IPS DF 4.7 (cell line): ENCODE results near the gene FOXM1.
"Not testable (repeated sequence)": the region's sequence is repeated elsewhere in the genome, so short reads cannot be mapped to it uniquely, and the experiment has no call there.

ENCODE experiments used
- DNase-seq: peaks from one replicate; pipeline ENCODE4 v3.0.0-alpha.2; 2013; ENCODE audit warnings: low spot score; ENCODE audit errors: extremely low read depth

FOXM1 gene

DNA sequence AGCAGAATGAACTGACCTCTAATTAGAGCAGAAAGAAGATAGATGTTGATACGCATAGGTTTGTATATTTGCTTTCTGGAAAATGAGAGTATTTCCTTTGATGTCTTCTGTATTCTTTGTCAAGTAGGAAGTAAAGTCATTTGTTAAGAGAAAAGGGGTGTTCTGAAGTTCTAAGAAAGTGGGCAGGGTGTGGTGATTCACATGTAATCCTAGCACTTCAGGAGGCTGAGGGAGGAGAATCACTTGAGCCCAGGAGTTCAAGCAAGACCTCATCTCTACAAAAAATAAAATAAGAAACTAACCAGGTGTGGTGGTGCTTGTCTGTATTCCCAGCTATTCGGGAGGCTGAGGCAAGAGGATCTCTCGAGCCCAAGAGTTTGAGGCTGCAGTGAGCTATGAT, 2.9 kb upstream of the FOXM1 start:
- DNase-seq = no peak

GRCh38 chr12:2877953-2878732, 1.2 kb upstream of the FOXM1 start:
- no peak for DNase-seq

DNA sequence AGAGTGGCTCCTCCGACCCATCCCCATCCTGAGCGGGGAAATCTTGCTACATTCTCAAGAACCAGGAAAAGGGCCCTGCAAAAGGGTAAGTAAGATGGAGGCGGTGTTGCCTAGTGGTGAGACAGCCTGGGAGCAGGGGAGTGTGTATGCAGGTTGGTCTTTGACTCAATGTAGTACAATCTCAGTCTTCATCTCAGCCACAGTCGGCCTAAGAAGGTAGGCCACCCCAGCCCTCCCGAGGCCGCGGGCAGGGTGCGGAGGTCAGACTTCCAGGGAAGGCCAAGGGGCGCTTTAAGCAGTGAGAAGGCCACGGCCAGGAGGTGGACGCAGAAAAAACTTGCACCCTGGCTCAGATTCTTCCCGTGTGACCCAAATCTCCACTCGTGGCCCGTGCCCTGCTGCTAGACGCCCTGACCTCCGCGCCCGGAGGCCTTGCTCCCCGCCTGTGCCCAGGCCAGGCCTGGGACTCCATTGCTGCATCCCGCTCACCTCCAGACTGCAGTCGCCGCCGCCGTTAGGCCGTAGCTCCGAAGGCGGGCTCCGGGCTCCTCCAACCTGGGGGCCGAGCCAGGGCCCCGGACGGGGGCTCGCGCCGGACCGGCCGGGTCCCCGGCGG, 435 bp downstream of the FOXM1 start:
- DNase-seq = no peak

- not testable (repeated sequence) for DNase-seq
Measured at GRCh38 chr12:2868986-2869632, 7.9 kb downstream of the FOXM1 start.

DNA sequence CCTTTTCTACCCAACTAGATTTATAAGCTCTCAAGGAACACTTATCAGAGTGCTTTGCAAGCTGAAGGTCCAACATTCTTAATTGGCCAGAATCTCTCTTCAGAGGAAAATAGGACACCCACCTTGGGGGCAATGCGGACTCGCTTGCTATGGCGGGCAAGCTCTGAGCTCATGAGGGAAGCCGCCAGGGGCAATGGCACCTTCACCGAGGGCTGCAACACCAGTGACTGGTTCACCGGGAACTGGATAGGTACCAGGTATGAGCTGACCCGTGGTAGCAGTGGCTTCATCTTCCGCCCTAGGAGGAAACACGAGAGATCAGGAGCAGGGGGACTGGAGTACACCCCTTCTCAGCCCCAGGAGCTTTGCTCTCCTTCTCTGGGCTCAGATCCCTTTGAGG, 12.8 kb downstream of the FOXM1 start:
- no peak for DNase-seq

GRCh38 chr12:2863402-2863801, 13.6 kb downstream of the FOXM1 start:
- not testable (repeated sequence) for DNase-seq

GRCh38 chr12:2862876-2863275, 14.1 kb downstream of the FOXM1 start:
- no peak for DNase-seq

- no peak for DNase-seq
Measured at GRCh38 chr12:2860170-2860569, 16.8 kb downstream of the FOXM1 start.

GRCh38 chr12:2858944-2859421, 18.0 kb downstream of the FOXM1 start:
- DNase-seq = no peak

DNA sequence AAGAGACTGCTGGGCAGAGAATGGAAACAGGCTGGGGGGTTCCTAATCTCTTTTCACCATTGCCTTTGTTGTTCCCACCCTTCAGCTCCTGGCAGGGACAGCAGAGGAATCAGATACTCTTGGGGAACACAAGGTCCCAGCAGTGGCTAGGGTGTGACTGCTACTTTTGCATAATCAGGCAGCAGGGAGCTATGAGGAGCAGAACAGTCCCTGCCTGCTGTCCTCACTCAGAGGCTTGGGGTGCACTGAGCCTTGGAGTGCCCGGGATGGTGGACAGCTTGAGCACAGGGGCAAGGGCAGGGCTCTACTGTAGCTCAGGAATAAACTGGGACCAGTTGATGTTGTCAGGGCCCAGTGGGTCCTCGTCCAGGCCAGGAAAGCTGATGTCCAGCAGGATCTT, 18.6 kb downstream of the FOXM1 start:
- DNase-seq = no peak

DNA sequence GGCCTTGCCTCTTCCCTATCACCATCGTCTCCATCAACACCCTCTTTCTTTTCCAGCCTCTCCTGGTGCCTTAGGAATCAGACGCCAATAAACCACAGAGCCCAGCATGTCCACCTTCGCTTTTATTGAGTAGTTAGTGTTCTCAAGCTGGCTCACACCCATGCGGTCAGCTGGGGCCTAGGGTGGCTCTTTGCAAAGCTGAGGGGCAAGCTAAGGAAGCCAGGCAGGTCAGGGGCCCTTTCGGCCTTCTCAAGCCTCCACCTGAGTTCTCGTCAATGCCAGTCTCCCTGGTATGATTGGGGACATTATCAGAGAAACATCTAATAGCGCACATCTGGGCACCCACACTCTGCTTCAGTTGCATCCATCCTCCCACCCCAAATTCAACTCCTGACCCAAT, 19.4 kb downstream of the FOXM1 start:
- DNase-seq = no peak

GRCh38 chr12:2857021-2857431, 19.9 kb downstream of the FOXM1 start, which contains the start of gene TEX52:
TEX52 (minus strand) TSS chr12:2857039; CDS start chr12:2857026, 13 bp downstream.
- DNase-seq = no peak

DNA sequence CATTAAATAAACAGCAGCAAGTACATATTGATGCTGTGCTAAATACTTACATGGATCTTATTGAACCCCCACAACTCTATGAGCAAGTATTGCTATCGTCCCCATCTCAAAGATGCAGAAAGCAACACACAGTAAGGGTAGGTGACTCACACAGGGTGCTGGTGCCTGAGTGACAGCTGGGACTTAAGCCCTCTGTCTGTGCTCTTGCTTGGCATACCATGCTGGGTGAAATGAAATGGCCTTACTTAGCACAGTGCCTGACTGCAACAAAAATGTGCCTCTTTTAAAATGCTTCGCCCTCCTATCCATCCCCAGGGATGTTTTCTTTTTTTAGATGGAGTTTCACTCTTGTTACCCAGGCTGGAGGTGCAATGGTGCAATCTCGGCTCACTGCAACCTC, 20.9 kb downstream of the FOXM1 start:
- DNase-seq = no peak

DNA sequence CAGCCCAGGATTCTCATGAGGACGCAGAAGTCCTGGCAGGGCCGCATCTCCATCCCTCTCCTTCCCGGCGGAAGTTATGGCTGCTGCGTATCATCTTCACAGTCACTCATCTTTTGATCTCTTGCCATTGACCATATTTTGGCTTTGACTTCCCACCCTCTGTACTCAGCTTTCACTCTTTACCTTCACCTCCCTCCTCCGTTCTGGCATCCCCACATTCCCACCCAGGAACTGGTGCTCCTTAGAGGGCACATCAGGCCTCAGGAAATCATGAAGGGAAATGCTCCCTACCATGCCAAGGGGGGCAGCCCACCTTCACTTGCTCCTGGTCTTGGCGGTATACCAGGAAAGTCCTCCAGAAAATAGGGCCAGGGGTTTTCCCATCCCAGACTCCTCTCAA, 21.4 kb downstream of the FOXM1 start:
- no peak for DNase-seq

DNA sequence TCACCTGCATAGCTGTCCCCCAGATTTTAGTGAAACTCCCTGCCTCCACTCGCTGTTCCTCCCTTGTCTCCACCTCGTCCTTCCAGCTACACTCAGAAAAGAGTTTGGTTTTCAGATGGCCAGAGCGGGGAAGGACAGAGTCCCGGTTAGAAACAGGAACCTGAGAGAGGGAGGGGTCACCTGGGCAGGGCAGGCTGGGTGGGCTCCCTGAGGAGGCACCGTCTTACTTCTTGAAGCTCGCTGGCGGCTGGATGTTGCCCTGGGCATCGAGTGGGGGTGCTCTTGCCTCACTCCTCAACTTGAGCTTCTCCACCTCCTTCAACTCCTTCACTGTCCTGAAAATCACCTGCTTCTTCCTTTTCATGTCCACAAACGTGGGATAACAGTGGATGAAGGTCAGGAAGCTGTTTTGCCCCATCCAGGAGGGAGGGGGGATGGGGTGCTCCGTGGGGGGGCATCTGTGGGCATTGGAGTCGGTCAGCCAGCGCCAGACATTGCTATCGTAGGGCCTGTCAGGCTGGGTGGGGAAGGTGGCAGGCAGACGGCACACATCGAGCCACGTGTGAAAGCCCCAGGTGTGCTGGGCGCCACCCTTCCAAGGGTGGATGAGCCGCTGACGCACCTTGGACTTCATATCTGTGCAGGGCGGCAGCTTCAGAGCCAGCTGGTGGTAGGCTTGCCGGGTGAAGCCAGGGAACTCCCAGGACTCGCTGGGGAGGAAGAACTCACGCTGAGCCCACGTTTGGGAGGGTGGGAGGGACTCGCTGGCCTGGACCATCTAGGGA, 22.1 kb downstream of the FOXM1 start:
- DNase-seq = no peak

- peak; percentile 82 for DNase-seq
Measured at GRCh38 chr12:2853626-2854025, 23.3 kb downstream of the FOXM1 start.

DNA sequence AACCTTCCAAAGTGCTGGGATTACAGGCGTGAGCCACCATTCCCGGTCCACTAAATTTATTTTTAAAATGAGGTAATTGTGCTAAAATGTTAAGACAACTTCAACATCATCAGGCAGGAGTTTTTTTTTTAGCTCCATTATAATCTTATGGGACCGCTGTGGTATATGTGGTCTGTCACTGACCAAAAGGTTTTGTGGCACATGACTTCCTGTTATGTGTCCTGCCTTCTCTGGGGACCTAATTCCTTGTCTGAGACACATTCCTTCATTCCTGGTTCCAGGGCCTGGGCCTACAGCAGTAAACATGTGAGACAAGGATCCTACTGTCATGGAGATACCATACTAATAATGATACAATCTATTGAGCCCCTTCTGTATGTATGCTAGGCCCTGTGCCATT, 25.0 kb downstream of the FOXM1 start:
- DNase-seq = no peak

GRCh38 chr12:2845280-2845679, 31.7 kb downstream of the FOXM1 start:
- DNase-seq = no peak

GRCh38 chr12:2844786-2845185, 32.2 kb downstream of the FOXM1 start:
- no peak for DNase-seq

- no peak for DNase-seq
Measured at GRCh38 chr12:2842948-2843347, 34.0 kb downstream of the FOXM1 start.

GRCh38 chr12:2841056-2841650, 35.8 kb downstream of the FOXM1 start:
- no peak for DNase-seq
